H54 (cell line): Measurements from ENCODE around the gene TADA2A.

Experiments used
- DNase-seq: peaks from one replicate; pipeline ENCODE4 v3.0.0; 2011; ENCODE audit warnings: low spot score, mixed read lengths; ENCODE audit not compliant: insufficient read length
- FAIRE-seq: peaks from 3 replicates; lab custom pipeline; 2011; peaks lifted over from hg19 to GRCh38; lab: Jason Lieb, UNC
- POLR2A ChIP-seq: IDR thresholded peaks from 2 replicates; pipeline ENCODE4 v1.6.1; 2011; ENCODE audit warnings: low read depth, mild to moderate bottlenecking, low read length

TADA2A gene

GRCh38 chr17:37463039-37463438, 56.4 kb downstream of the TADA2A start:
- no peak for TF ChIP-seq POLR2A
- FAIRE-seq, result no peak

DNA sequence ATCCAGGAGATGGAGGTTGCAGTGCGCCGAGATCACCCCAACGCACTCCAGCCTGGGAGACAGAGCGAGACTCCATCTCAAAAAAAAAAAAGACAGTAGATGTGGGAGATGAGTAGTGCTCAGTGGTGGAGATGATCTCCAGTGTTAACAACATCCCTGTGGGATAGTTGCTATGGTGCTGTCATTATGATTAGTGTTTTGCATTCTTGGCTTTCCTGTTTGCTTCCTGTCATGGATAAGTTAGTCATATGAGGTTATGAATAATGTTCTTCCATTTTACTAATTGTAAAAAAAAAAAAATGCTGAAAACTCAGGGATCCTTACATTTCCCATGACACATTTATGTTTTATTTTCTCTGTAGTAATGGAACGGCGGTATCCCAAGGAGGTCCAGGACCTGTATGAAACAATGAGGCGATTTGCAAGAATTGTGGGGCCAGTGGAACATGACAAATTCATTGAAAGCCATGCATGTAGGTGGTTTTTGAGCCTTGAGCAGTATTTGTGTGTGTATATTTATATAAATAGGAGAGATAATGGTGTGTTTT, 58.5 kb downstream of the TADA2A start:
- no peak for DNase-seq
- TF ChIP-seq POLR2A, result no peak
- no peak for FAIRE-seq

More at GRCh38 chr17:37463039-37463438, 56.4 kb downstream of the TADA2A start:
- DNase-seq, result no peak

DNA sequence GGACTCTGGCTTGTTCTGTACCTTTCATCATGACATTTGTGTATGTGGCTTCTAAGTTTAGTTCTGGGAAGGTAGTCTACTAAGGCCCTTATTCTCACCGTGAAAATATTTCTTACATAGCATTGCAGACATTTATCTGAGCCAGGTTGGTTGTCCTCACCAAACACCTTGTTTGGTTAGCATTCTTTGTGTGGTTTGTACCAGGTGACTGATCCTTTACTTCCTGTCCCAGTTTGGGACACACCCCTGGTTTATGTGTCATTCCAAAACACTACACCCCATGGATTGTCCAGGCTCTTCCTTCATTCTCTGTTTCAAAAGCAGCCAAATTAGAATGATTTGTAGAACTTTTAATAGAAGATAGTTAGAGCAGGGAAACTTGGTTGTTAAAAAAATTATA, 59.8 kb downstream of the TADA2A start:
- TF ChIP-seq POLR2A, result no peak
- FAIRE-seq (no peak), DNase-seq (no peak)

DNA sequence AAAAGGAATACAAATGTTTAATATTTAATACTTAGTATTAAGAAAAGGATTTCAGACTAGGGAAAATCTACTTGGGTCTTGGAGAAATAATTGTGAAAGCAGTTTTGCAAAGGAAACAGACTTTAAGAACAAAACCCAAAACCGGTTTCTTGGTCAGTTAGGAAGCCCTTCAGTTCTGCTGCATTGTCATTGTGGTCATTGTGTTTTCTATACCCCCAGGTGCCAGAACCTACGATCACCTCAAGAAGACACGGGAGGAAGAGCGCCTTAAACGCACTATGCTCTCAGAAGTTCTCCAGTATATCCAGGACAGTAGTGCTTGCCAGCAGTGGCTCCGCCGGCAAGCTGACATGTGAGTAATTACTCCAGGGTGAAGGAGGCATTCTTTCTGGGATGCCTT, 63.5 kb downstream of the TADA2A start:
- TF ChIP-seq POLR2A, result no peak
- no peak for FAIRE-seq
- no peak for DNase-seq

GRCh38 chr17:37475731-37476420, 69.2 kb downstream of the TADA2A start:
- TF ChIP-seq POLR2A, result no peak
- DNase-seq, result no peak
- no peak for FAIRE-seq

DNA sequence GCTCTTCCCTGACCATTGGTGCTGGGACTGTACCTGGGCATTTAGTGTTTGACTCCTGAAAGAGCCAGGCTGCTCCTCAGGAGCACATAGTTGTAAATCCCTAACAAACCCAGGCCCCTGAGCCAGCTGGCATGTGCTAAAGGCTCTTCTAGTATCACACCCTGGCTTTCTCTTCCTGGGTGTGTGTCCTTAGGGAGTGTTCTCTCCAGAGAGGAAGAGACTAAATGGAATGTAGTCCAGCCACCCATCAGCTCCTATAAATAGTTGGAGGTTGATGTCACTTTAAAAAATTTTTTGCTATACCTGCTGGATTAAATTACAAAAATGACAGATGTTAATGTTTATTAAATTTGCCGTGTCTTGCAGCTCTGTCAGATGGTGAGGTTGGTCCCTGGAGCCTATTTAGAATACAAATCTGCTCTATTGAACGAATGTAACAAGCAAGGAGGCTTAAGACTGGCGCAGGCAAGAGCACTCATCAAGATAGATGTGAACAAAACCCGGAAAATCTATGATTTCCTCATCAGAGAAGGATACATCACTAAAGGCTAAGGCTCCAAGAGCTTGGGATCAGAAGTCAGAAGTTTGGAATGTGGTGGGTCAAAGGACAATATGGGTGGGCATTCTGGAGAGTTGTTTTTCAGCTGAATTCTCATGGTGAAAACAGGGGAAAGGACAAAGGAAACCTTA, 69.9 kb downstream of the TADA2A start:
- no peak for TF ChIP-seq POLR2A
- DNase-seq (no peak), FAIRE-seq (no peak)

- no peak for TF ChIP-seq POLR2A
- FAIRE-seq (no peak), DNase-seq (no peak)
Observed at GRCh38 chr17:37478187-37478586, 71.5 kb downstream of the TADA2A start.

GRCh38 chr17:37479025-37479424, 72.3 kb downstream of the TADA2A start:
- TF ChIP-seq POLR2A, result no peak
- no peak for DNase-seq
- no peak for FAIRE-seq

DNA sequence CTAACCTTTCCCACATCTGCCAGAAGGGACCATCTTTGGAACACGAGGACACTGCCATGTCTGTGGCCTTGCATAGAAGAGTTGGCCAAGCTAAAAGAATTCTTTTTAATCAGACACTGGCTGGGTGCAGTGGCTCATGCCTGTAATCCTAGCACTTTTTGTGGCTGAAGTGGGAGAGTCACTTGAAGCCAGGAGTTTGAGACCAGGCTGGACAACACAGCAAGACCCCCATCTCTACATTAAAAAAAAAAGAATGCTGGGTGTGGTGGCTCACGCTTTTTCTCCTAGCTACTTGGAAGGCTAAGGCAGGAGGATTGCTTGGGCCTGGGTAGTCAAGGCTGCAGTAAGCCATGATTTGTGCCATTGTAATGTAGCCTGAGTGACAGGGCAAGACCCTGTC, 73.7 kb downstream of the TADA2A start:
- no peak for TF ChIP-seq POLR2A
- DNase-seq (no peak), FAIRE-seq (no peak)

DNA sequence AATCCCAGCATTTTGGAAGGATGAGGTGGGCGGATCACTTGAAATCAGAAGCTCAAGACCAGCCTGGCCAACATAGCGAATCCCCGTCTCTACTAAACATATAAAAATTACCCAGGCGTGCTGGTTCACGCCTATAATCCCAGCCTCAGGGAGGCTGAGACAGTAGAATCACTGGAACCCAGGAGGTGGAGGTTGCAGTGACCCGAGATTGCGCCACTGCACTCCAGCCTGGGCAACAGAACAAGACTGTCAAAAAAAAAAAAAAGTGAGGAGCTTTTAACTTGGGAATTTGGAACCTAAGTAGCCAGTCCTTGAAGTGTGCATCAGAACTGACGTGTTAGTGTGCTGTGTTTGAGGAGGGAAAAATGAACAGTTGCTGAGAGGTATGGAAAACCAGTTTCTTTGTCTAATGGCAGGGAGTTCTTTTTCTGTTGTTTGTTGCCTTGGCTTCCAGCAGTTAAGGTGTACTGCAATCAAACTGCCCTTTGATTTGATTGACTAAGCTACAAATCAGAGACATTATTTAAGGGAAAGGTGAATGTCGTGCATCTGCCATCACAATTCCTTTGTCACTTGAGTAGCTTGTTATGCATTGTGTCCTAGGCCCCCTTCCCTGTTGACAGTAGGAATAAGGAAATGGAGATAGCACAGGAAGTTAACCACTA, 74.4 kb downstream of the TADA2A start:
- FAIRE-seq (no peak), DNase-seq (no peak)
- TF ChIP-seq POLR2A, result no peak

DNA sequence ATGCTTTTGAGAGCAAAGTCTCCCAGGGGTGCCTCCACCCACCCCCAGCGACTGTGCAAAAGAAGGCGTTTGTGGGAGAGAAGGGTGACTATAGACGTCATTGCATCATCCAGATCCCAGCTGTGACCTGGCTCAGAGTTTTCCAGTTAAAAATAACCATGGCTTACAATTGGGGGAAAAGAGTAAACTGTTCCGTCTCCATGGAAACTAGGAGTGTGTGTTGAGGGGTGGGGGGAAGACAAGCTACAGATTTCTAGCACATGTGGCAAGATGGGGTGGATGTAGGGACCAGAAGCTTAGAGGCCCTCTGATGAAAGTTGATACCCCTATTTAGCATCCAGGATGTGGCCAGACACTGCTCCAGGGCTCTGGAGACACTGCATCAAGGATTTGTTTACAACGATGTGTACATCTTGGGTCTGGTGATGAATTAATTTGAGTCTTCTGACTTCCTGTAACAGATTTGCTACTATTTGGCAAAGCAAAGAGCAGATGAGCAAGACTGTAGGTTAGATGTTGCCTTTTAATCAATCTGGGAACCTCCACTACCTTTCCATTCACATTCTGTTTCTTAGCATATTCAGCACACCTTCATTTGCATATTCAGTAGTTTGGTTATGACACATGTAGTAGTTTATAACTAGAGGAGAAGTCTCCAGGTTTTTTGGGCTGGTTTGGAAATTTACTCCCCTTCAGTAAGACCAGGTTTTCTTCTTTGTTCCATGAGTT, 76.8 kb downstream of the TADA2A start:
- DNase-seq (no peak), FAIRE-seq (no peak)
- no peak for TF ChIP-seq POLR2A

- DNase-seq (no peak), FAIRE-seq (no peak)
- no peak for TF ChIP-seq POLR2A
Observed at GRCh38 chr17:37485938-37486570, 79.4 kb downstream of the TADA2A start.

DNA sequence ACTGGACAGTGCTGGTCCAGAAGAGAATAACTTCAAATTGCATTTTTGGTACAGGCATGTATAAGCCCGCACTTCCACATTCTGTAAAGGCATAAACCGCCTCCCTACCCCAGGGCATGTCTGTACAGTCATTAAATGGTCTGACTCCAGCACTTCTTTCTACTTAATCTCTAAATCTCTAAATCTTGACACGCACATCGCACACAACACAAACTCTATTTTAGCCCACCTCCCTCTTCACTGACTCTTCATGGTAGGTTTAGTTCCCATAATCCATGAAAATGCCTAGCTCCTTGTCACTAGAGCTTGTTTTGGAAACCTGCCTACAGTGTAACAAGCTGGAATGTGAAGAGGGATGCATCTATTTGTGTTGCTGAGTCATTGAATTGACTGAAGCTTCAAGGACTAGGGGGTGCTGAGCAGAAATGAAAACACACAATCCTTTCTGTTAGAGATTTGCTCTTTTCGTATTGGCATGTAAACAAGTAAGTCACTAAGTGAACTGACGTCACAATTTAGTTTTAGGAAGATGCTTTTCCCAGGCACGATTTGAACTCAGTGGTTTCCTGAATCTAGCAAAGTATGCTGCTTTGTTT, 81.4 kb downstream of the TADA2A start:
- TF ChIP-seq POLR2A, result no peak
- FAIRE-seq (no peak), DNase-seq (peak; percentile 85)
